SK-N-SH treated with all-trans-retinoic acid at 6 μM for 48 hours (cell line): ENCODE measurements around the gene PAPOLA.

Experiments
- ATAC-seq: fragments of 200-7000 bp; cut with Tn5 transposase; 3 replicates; pipeline ENCODE4 v1.9.1; 2020; ENCODE audit warnings: mild to moderate bottlenecking, moderate library complexity
- ARNTL ChIP-seq: fragments of 450-650 bp; formaldehyde crosslinking; IDR thresholded peaks from 2 replicates; pipeline ENCODE4 v1.5.0; 2020; ENCODE audit warnings: low read depth, mild to moderate bottlenecking, moderate library complexity, borderline replicate concordance
- BACH2 ChIP-seq: fragments of 250-450 bp; sonication (Bioruptor Pico); IDR thresholded peaks from 2 replicates; pipeline ENCODE4 v1.9.0; 2021; ENCODE audit warnings: mild to moderate bottlenecking, borderline replicate concordance
- CREB5 ChIP-seq: fragments of 250-450 bp; sonication (Bioruptor Pico); IDR thresholded peaks from 2 replicates; pipeline ENCODE4 v1.5.1; 2020; ENCODE audit warnings: low read depth, mild to moderate bottlenecking, moderate library complexity
- CSDC2 ChIP-seq: fragments of 250-450 bp; sonication (Bioruptor Pico); IDR thresholded peaks from 2 replicates; pipeline ENCODE4 v1.5.0; 2020; ENCODE audit warnings: mild to moderate bottlenecking, moderate library complexity
- ESRRG ChIP-seq: fragments of 250-450 bp; sonication (Bioruptor Pico); IDR thresholded peaks from 2 replicates; pipeline ENCODE4 v1.6.1; 2021; ENCODE audit warnings: mild to moderate bottlenecking
- ISL1 ChIP-seq: fragments of 250-450 bp; sonication (Bioruptor Pico); IDR thresholded peaks from 2 replicates; pipeline ENCODE4 v2.1.2; 2022; ENCODE audit warnings: mild to moderate bottlenecking, moderate library complexity
- POU6F1 ChIP-seq: fragments of 250-450 bp; sonication (Bioruptor Pico); IDR thresholded peaks from 2 replicates; pipeline ENCODE4 v1.8.0; 2021; ENCODE audit warnings: low read depth, mild to moderate bottlenecking, moderate library complexity, borderline replicate concordance
- PPARA ChIP-seq: fragments of 250-450 bp; sonication (Bioruptor Pico); IDR thresholded peaks from 2 replicates; pipeline ENCODE4 v1.5.0; 2020; ENCODE audit warnings: mild to moderate bottlenecking, borderline replicate concordance
- RARB ChIP-seq: fragments of 250-450 bp; sonication (Bioruptor Pico); IDR thresholded peaks from 2 replicates; pipeline ENCODE4 v1.8.0; 2021; ENCODE audit warnings: mild to moderate bottlenecking, moderate library complexity
- TOX ChIP-seq: fragments of 250-450 bp; sonication (Bioruptor Pico); IDR thresholded peaks from 2 replicates; pipeline ENCODE4 v1.8.0; 2021; ENCODE audit warnings: mild to moderate bottlenecking, moderate library complexity, borderline replicate concordance
- ZC3H10 ChIP-seq: fragments of 250-450 bp; sonication (Bioruptor Pico); IDR thresholded peaks from 2 replicates; pipeline ENCODE4 v1.5.1; 2021; ENCODE audit warnings: mild to moderate bottlenecking, moderate library complexity
- ZNF565 ChIP-seq: fragments of 450-650 bp; formaldehyde crosslinking; conservative IDR thresholded peaks from 2 replicates; pipeline ENCODE4 v1.5.0; 2020; ENCODE audit warnings: low read depth, mild to moderate bottlenecking, moderate library complexity
- TF ChIP-seq, protein P1 (sequence below): fragments of 250-450 bp; sonication (Bioruptor Pico); IDR thresholded peaks from 2 replicates; pipeline ENCODE4 v1.5.1; 2021; ENCODE audit warnings: mild to moderate bottlenecking, moderate library complexity
- TF ChIP-seq, protein P2 (sequence below): fragments of 250-450 bp; sonication (Bioruptor Pico); IDR thresholded peaks from 2 replicates; pipeline ENCODE4 v1.8.0; 2020; ENCODE audit warnings: mild to moderate bottlenecking, moderate library complexity, borderline replicate concordance
- TF ChIP-seq, protein P3 (sequence below): fragments of 250-450 bp; sonication (Bioruptor Pico); IDR thresholded peaks from 2 replicates; pipeline ENCODE4 v1.5.0; 2020; ENCODE audit warnings: mild to moderate bottlenecking, moderate library complexity

The PAPOLA gene

DNA sequence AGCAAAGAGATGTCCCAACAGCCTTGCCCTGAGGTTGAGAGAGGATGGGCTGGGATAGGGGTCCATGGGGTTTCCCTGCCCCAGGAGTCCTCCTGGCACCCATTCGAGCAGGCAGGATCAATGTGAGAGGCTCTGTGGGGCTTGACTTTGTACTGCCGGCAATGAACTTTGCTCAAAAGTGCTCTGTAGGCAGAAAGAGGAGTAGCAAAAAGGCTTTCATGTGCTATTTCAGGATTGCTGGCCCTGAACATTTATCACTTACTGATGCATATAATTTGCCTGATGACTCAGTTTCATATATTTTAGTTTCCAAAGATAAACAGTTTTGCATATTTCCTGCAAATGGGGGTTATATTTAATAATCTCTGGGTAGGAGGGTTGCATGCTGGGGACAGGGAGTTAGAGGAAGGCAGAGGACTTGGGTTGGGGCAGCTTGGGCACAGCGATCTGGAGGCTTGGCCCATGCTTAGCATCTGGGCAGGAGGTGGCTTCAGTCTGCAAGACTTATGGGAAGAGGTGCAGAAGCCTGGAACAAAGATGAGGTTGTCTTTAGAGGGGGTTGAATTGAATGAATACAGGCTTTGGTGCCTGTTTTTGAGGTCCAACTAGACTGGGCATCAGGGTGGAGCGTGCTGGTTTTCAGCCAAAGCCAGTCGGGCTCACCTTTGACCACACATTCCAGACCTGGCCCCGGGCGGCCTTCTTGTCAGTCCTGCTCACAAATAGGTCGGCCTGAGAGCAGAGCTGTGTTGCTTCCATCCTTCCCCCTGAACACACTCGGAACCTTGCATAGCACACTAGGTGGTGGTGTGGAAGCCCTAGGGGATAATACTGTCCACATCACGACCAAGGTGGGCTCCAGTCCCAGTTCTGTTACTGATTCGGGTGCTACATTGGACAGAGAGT lies 101.4 kb downstream of the PAPOLA start:
- ATAC-seq, result no peak
- TF ChIP-seq CSDC2 (CRISPR knock-in tag) (no peak), POU6F1 (CRISPR knock-in tag) (no peak), BACH2 (no peak), ZNF565 (CRISPR knock-in tag) (no peak), TOX (CRISPR knock-in tag) (no peak), ARNTL (no peak)
- TF ChIP-seq, protein P1, sequence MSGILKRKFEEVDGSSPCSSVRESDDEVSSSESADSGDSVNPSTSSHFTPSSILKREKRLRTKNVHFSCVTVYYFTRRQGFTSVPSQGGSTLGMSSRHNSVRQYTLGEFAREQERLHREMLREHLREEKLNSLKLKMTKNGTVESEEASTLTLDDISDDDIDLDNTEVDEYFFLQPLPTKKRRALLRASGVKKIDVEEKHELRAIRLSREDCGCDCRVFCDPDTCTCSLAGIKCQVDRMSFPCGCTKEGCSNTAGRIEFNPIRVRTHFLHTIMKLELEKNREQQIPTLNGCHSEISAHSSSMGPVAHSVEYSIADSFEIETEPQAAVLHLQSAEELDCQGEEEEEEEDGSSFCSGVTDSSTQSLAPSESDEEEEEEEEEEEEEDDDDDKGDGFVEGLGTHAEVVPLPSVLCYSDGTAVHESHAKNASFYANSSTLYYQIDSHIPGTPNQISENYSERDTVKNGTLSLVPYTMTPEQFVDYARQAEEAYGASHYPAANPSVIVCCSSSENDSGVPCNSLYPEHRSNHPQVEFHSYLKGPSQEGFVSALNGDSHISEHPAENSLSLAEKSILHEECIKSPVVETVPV (CRISPR knock-in tag), result no peak
- TF ChIP-seq, protein P2, sequence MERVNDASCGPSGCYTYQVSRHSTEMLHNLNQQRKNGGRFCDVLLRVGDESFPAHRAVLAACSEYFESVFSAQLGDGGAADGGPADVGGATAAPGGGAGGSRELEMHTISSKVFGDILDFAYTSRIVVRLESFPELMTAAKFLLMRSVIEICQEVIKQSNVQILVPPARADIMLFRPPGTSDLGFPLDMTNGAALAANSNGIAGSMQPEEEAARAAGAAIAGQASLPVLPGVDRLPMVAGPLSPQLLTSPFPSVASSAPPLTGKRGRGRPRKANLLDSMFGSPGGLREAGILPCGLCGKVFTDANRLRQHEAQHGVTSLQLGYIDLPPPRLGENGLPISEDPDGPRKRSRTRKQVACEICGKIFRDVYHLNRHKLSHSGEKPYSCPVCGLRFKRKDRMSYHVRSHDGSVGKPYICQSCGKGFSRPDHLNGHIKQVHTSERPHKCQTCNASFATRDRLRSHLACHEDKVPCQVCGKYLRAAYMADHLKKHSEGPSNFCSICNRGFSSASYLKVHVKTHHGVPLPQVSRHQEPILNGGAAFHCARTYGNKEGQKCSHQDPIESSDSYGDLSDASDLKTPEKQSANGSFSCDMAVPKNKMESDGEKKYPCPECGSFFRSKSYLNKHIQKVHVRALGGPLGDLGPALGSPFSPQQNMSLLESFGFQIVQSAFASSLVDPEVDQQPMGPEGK (CRISPR knock-in tag), result no peak
- TF ChIP-seq, protein P3, sequence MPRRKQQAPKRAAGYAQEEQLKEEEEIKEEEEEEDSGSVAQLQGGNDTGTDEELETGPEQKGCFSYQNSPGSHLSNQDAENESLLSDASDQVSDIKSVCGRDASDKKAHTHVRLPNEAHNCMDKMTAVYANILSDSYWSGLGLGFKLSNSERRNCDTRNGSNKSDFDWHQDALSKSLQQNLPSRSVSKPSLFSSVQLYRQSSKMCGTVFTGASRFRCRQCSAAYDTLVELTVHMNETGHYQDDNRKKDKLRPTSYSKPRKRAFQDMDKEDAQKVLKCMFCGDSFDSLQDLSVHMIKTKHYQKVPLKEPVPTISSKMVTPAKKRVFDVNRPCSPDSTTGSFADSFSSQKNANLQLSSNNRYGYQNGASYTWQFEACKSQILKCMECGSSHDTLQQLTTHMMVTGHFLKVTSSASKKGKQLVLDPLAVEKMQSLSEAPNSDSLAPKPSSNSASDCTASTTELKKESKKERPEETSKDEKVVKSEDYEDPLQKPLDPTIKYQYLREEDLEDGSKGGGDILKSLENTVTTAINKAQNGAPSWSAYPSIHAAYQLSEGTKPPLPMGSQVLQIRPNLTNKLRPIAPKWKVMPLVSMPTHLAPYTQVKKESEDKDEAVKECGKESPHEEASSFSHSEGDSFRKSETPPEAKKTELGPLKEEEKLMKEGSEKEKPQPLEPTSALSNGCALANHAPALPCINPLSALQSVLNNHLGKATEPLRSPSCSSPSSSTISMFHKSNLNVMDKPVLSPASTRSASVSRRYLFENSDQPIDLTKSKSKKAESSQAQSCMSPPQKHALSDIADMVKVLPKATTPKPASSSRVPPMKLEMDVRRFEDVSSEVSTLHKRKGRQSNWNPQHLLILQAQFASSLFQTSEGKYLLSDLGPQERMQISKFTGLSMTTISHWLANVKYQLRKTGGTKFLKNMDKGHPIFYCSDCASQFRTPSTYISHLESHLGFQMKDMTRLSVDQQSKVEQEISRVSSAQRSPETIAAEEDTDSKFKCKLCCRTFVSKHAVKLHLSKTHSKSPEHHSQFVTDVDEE, result no peak

DNA sequence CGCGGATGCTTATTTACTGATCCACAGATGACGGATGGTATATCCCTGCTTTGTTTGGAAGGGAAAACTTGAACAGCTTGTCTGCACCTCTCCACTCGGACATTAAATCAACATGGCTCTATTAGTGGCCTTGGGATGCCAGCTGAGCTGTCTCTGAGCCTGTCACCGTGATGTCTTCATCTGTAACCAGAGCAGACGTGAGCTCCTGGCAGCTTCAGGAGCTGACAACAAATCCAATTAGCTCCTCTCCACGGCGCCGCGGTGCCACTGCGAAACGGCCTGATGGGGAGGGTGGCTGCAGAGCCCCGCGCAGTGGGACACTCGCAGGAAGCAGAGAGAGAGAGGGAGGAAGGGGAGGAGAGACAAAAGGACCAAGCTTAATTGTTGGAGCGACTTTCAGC lies 112.3 kb downstream of the PAPOLA start:
- no peak for TF ChIP-seq CSDC2 (CRISPR knock-in tag)
- no peak for TF ChIP-seq PPARA (CRISPR knock-in tag)
- no peak for TF ChIP-seq POU6F1 (CRISPR knock-in tag)
- TF ChIP-seq ARNTL, result no peak
- TF ChIP-seq ZC3H10 (CRISPR knock-in tag), result no peak
- TF ChIP-seq ESRRG (CRISPR knock-in tag), result no peak
- TF ChIP-seq RARB (CRISPR knock-in tag), result no peak
- TF ChIP-seq TOX (CRISPR knock-in tag), result no peak
- no peak; the same call in 2 of the 3 replicates for ATAC-seq

DNA sequence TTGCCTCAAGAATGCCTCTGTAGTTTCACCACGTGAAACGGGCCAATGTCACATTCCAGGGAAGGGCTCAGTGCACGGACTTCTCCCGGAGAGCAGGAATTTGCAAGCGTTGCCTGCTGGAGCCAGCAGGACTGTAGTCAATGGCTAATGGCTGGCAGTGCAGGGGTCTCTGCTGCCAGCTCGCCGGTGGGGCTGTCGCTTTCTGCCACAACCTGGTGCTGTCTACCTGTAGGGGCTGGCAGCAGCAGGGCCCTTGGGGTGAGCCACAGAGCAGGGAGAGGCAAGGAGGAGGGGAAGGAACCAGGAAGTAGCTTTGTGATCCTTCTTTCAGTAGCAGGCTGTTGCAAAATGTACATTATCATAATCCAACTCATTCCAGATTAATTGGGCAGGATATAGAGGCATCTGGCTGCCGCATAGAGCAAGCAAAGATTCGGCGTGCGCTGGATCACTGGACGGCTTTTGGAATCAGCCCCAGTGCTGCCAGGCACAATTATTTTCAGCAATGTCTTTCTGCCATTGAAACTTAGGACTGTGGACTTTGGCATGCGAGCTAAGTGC lies 114.1 kb downstream of the PAPOLA start:
- TF ChIP-seq PPARA (CRISPR knock-in tag) (no peak), TOX (CRISPR knock-in tag) (no peak), CREB5 (CRISPR knock-in tag) (no peak), POU6F1 (CRISPR knock-in tag) (no peak), ISL1 (CRISPR knock-in tag) (no peak)
- ATAC-seq, result no peak; the same call in 2 of the 3 replicates
